DMS79 treated with DMSO at 0.1 percent for 48 hours (cell line): ENCODE results near the gene TGOLN2.
A peak's percentile ranks its signal among the peaks of the same experiment; 100 is the strongest.
"Not testable (repeated sequence)": the region's sequence is repeated elsewhere in the genome, so short reads cannot be mapped to it uniquely, and the experiment has no call there.

Source experiments
- DNase-seq: peaks from one replicate; lab custom pipeline; 2025; lab: John Stamatoyannopoulos, UW

Gene TGOLN2

GRCh38 chr2:85340034-85340892 lies 12.5 kb upstream of the TGOLN2 start:
- DNase-seq: no peak

- DNase-seq: no peak
These were observed 7.1 kb upstream of the TGOLN2 start for GRCh38 chr2:85334928-85335327.

- DNase-seq: not testable (repeated sequence)
These were observed 6.1 kb upstream of the TGOLN2 start for GRCh38 chr2:85333877-85334276.

GRCh38 chr2:85330839-85331636 lies 3.2 kb upstream of the TGOLN2 start:
- DNase-seq: no peak

- not testable (repeated sequence) for DNase-seq
These were observed 1.9 kb upstream of the TGOLN2 start for GRCh38 chr2:85329701-85330100.

GRCh38 chr2:85329181-85329651 lies 1.4 kb upstream of the TGOLN2 start:
- DNase-seq: no peak

- DNase-seq: peak; percentile 61
These were observed 498 bp downstream of the TGOLN2 start for GRCh38 chr2:85327160-85327821.

- no peak for DNase-seq
These were observed 1.2 kb downstream of the TGOLN2 start for GRCh38 chr2:85326406-85327159.

GRCh38 chr2:85325466-85325811 lies 2.4 kb downstream of the TGOLN2 start:
- DNase-seq: no peak

- DNase-seq: no peak
These were observed 2.9 kb downstream of the TGOLN2 start for GRCh38 chr2:85324639-85325465.

GRCh38 chr2:85323988-85324367 lies 3.8 kb downstream of the TGOLN2 start:
- not testable (repeated sequence) for DNase-seq

- no peak for DNase-seq
These were observed 4.3 kb downstream of the TGOLN2 start for GRCh38 chr2:85323351-85323987.

GRCh38 chr2:85319796-85320195 lies 8.0 kb downstream of the TGOLN2 start:
- no peak for DNase-seq

GRCh38 chr2:85318222-85319074 lies 9.3 kb downstream of the TGOLN2 start:
- DNase-seq: no peak

GRCh38 chr2:85315921-85316320 lies 11.9 kb downstream of the TGOLN2 start:
- DNase-seq: not testable (repeated sequence)

GRCh38 chr2:85314884-85315242 lies 12.9 kb downstream of the TGOLN2 start:
- DNase-seq: no peak

- DNase-seq: no peak
These were observed 15.4 kb downstream of the TGOLN2 start for GRCh38 chr2:85312404-85312803.

- no peak for DNase-seq
These were observed 17.5 kb downstream of the TGOLN2 start for GRCh38 chr2:85310330-85310729.

- no peak for DNase-seq
These were observed 18.0 kb downstream of the TGOLN2 start for GRCh38 chr2:85309699-85310321.
